ENCODE results near the gene LOC101059915.
"Not testable (repeated sequence)": the region's sequence is repeated elsewhere in the genome, so short reads cannot be mapped to it uniquely, and the experiment has no call there.

The LOC101059915 gene

GRCh38 chrX:71640002-71640401 lies 27.3 kb upstream of the LOC101059915 start:
- DNase-seq (ENCODE audit: low spot score): no peak

GRCh38 chrX:71644406-71644805 lies 22.9 kb upstream of the LOC101059915 start:
- not testable (repeated sequence) for DNase-seq (ENCODE audit: low spot score)

- DNase-seq (ENCODE audit: low spot score): peak; percentile 24
Measured at GRCh38 chrX:71650333-71650969, 16.9 kb upstream of the LOC101059915 start.

- DNase-seq (ENCODE audit: low spot score): peak; percentile 68
Measured at GRCh38 chrX:71652405-71652804, 14.9 kb upstream of the LOC101059915 start.

GRCh38 chrX:71653344-71653743 lies 14.0 kb upstream of the LOC101059915 start:
- DNase-seq (ENCODE audit: low spot score): no peak

GRCh38 chrX:71657267-71657666 lies 10.1 kb upstream of the LOC101059915 start:
- DNase-seq (ENCODE audit: low spot score): no peak

- DNase-seq (ENCODE audit: low spot score): no peak
Measured at GRCh38 chrX:71659342-71659741, 8.0 kb upstream of the LOC101059915 start.

GRCh38 chrX:71659959-71660358 lies 7.4 kb upstream of the LOC101059915 start:
- no peak for DNase-seq (ENCODE audit: low spot score)

GRCh38 chrX:71660562-71661416 lies 6.6 kb upstream of the LOC101059915 start:
- DNase-seq (ENCODE audit: low spot score): no peak

- DNase-seq (ENCODE audit: low spot score): no peak
Measured at GRCh38 chrX:71661919-71662318, 5.4 kb upstream of the LOC101059915 start.

GRCh38 chrX:71662654-71663053 lies 4.7 kb upstream of the LOC101059915 start:
- DNase-seq (ENCODE audit: low spot score): not testable (repeated sequence)

- not testable (repeated sequence) for DNase-seq (ENCODE audit: low spot score)
Measured at GRCh38 chrX:71663238-71663637, 4.1 kb upstream of the LOC101059915 start.

- DNase-seq (ENCODE audit: low spot score): peak; percentile 11
Measured at GRCh38 chrX:71664202-71664601, 3.1 kb upstream of the LOC101059915 start.

GRCh38 chrX:71664889-71665491 lies 2.4 kb upstream of the LOC101059915 start:
- no peak for DNase-seq (ENCODE audit: low spot score)

- DNase-seq (ENCODE audit: low spot score): no peak
Measured at GRCh38 chrX:71665747-71666146, 1.6 kb upstream of the LOC101059915 start.

GRCh38 chrX:71666240-71667223 lies 814 bp upstream of the LOC101059915 start:
- no peak for DNase-seq (ENCODE audit: low spot score)

- DNase-seq (ENCODE audit: low spot score): no peak
Measured at GRCh38 chrX:71668248-71668595, 876 bp downstream of the LOC101059915 start.

- DNase-seq (ENCODE audit: low spot score): no peak
Measured at GRCh38 chrX:71669492-71669891, 2.1 kb downstream of the LOC101059915 start.

- DNase-seq (ENCODE audit: low spot score): not testable (repeated sequence)
Measured at GRCh38 chrX:71669947-71670346, 2.6 kb downstream of the LOC101059915 start.

- no peak for DNase-seq (ENCODE audit: low spot score)
Measured at GRCh38 chrX:71671043-71671780, 3.9 kb downstream of the LOC101059915 start.

- no peak for DNase-seq (ENCODE audit: low spot score)
Measured at GRCh38 chrX:71671938-71672337, 4.6 kb downstream of the LOC101059915 start.
